GM12874 (cell line): ENCODE results near the gene NFU1.

Source experiments
- TF ChIP-seq, protein P1 (sequence below): IDR thresholded peaks from 2 replicates; pipeline ENCODE4 v1.5.1; 2011; ENCODE audit warnings: low read depth, mild to moderate bottlenecking, control low read depth, low read length, moderate library complexity; ENCODE audit not compliant: insufficient read depth

NFU1 gene

DNA sequence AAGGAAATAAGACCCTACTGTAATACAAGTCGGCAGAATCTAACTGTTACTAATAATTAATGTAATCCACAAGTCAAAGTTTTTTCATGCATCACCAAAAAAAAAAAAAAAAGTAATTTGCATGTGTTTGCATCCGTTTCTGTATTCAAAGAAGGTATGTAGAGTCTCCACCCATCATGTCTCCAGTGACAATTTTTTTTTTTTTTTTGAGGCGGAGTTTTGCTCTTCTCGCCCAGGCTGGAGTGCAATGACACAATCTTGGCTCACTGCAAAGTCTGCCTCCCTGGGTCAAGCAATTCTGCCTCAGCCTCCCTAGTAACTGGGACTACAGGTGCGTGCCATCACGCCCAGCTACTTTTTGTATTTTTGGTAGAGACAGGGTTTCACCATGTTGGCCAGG, 24.2 kb upstream of the NFU1 start:
- TF ChIP-seq, protein P1, sequence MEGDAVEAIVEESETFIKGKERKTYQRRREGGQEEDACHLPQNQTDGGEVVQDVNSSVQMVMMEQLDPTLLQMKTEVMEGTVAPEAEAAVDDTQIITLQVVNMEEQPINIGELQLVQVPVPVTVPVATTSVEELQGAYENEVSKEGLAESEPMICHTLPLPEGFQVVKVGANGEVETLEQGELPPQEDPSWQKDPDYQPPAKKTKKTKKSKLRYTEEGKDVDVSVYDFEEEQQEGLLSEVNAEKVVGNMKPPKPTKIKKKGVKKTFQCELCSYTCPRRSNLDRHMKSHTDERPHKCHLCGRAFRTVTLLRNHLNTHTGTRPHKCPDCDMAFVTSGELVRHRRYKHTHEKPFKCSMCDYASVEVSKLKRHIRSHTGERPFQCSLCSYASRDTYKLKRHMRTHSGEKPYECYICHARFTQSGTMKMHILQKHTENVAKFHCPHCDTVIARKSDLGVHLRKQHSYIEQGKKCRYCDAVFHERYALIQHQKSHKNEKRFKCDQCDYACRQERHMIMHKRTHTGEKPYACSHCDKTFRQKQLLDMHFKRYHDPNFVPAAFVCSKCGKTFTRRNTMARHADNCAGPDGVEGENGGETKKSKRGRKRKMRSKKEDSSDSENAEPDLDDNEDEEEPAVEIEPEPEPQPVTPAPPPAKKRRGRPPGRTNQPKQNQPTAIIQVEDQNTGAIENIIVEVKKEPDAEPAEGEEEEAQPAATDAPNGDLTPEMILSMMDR: no peak

DNA sequence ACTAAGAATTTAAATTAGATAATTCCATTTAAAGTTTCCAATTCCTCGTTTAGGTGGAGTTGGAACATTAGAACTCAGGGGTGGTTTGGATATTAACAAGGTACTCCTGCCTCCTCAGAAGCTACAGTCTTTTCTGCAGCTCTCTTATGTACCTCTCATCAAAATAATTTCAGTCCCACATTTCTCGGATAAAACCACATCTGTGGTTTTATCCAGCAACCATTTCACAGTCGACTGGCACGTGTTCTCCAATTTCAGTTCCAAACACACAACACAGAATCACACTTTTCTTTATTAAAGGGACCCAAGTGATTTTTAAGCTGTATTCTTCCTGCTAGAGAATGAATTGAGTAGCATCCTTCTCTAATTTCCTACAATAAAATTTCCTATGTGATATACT, 22.7 kb upstream of the NFU1 start:
- TF ChIP-seq, protein P1: no peak

DNA sequence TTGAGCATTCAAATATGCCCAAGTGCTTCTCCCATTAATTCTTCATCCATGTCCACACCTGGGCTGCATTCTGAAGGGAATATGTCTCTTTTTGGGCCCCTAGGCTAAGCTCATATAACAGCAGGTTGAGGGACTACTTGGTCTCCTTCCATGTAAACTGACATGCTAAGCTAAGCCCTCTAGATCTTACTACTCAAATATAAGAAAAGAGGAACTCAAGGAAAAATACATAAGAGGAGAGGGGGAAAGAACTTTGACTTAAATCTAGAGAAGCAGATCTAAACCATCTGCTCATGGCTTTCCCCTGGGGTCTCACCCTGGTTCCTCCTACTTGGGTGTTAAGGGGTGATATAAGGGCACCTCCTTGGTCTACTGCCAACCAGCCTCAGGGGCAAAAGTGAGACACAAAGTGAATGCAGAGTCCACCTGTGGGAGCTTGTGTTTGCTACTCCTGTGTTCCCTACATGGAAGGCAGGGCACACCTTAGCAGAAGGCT, 19.8 kb upstream of the NFU1 start:
- TF ChIP-seq, protein P1: no peak

DNA sequence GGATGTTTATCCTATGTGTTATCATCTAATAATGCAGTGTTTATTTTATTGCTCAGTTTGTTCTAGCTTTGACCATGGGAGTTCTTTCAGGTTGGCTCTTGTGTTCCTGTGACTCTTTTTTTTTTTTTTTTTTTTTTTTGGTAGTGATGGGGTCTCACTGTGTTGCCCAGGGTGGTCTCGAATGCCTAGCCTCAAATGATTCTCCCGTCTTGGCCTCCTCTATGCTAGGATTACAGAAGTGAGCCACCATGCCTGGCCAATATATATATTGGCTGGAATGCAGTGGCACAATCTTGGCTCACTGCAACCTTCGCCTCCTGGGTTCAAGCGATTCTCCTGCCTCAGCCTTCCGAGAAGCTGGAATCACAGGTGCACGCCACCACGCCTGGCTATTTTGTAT, 18.9 kb upstream of the NFU1 start:
- TF ChIP-seq, protein P1: no peak

DNA sequence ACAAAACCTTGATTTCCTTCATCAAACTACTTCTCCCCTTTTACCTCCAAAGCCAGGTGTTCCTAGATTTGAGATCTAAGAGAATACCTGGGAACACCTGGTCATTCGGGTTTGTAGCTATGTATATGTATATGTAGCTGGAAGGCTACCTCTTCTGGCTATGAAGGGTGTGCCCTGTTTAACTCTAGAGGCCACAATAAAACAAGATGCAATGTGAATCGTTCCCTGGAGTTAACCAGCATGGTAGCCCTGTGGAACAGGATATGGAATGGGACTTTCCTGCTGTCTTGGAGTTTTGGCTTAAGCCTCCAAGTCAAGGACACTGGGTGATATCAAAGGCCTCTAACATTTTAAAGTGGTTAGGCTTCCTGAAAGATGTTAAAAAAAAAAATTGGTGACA, 17.7 kb upstream of the NFU1 start:
- TF ChIP-seq, protein P1: no peak

DNA sequence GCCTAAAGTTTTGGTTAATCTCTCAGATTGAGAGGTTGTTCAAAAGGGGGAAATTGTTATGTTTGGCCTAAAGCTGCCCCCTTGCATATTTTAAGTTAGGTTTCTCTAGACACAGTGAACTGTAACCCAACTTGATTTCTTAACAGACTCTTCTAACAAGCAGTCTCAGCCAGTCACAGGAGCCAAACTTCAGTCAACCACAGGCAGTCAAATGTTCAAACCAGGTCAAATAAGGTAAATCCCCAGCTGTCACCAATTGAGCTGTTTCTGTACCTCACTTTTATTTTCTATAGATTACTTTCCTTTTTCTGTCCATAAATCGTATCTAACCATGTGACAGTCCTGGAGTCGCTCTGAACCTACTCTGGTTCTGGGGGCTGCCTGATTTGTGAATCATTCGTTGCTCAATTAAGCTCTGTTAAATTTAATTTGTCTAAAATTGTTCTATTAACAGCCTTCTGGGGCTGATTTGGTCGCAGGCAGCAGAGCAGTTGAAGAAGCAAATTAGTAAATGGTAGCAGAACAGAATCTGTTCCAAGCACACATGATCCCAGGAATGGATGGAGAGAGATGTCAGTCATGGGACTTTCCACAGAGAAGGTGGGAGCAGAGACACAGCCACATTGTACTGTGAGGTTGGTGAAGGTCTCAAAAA, 16.4 kb upstream of the NFU1 start:
- TF ChIP-seq, protein P1: no peak

DNA sequence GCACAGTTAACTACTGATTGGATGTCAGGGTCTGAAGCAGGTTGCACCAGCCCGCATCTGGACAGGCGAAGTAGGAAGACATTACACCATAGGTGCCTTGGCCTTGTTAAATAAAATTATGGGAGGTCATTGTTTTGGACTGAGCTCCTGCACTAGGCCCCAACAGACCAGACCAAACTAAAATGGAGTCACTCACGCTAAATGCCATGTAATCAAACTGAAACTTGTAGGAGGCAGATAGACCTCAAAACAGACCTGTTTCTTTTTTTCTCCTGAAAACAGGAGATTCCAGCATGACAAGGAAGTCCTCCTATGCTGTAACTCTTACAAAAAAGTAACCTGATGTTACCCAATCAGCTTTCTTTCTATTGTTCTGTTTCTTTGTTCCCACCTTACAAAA, 15.5 kb upstream of the NFU1 start:
- TF ChIP-seq, protein P1: no peak
